ENCODE results near the gene KIF26A. TPM values are rescaled to one million over a fixed set of nuclear protein-coding genes. Genes with fewer than 3 reads are reported as not detected.

KIF26A gene
- total RNA-seq, 1 donor: under 0.01 TPM

GRCh38 chr14:104093366-104094055 lies 44.9 kb upstream of the KIF26A start:
- DNase-seq (ENCODE audit: low read depth): no peak
- TF ChIP-seq CTCF (IDR thresholded peaks at IDR 0.05; ENCODE audit: insufficient read depth, low read length): no peak

GRCh38 chr14:104094056-104094708 lies 44.2 kb upstream of the KIF26A start:
- no peak overlapping the region for H3K4me3 ChIP-seq (ENCODE audit: low read depth, low read length)
- no peak for TF ChIP-seq CTCF (IDR thresholded peaks at IDR 0.05; ENCODE audit: insufficient read depth, low read length)
- no peak for DNase-seq (ENCODE audit: low read depth)

More at GRCh38 chr14:104093366-104094055, 44.9 kb upstream of the KIF26A start:
- no peak overlapping the region for H3K4me3 ChIP-seq (ENCODE audit: low read depth, low read length)

GRCh38 chr14:104094709-104095425 lies 43.5 kb upstream of the KIF26A start:
- DNase-seq (ENCODE audit: low read depth): peak; percentile 8
- TF ChIP-seq CTCF (IDR thresholded peaks at IDR 0.05; ENCODE audit: insufficient read depth, low read length): peak; percentile 76

GRCh38 chr14:104095426-104096310 lies 42.7 kb upstream of the KIF26A start:
- no peak overlapping the region for H3K4me3 ChIP-seq (ENCODE audit: low read depth, low read length)
- TF ChIP-seq CTCF (IDR thresholded peaks at IDR 0.05; ENCODE audit: insufficient read depth, low read length): no peak
- DNase-seq (ENCODE audit: low read depth): no peak

More at GRCh38 chr14:104094709-104095425, 43.5 kb upstream of the KIF26A start:
- H3K4me3 ChIP-seq (ENCODE audit: low read depth, low read length): no peak overlapping the region

GRCh38 chr14:104096318-104096717 lies 42.1 kb upstream of the KIF26A start:
- no peak overlapping the region for H3K4me3 ChIP-seq (ENCODE audit: low read depth, low read length)
- TF ChIP-seq CTCF (IDR thresholded peaks at IDR 0.05; ENCODE audit: insufficient read depth, low read length): no peak
- no peak for DNase-seq (ENCODE audit: low read depth)
